ENCODE data around the gene FAM156B.

- no peak for TF ChIP-seq MXI1 (conservative IDR thresholded peaks at IDR 0.05; ENCODE audit: poor library complexity, severe bottlenecking)
- TF ChIP-seq CTCF (IDR thresholded peaks at IDR 0.05; ENCODE audit: poor library complexity, severe bottlenecking) = no peak
- no peak for TF ChIP-seq RAD21 (conservative IDR thresholded peaks at IDR 0.05)
- TF ChIP-seq EZH2 (IDR thresholded peaks at IDR 0.05; ENCODE audit: borderline replicate concordance, insufficient read depth, low read length, poor library complexity, severe bottlenecking) = no peak
- no peak for TF ChIP-seq SMC3 (conservative IDR thresholded peaks at IDR 0.05; ENCODE audit: poor library complexity)
- no peak for TF ChIP-seq EP300 (conservative IDR thresholded peaks at IDR 0.05; ENCODE audit: poor library complexity, severe bottlenecking)
Observed at GRCh38 chrX:52867610-52868348, 29.4 kb upstream of the FAM156B start, which contains the start of gene XAGE3.
